A549 (cell line): ENCODE data around the gene PRKG1. TPM values are rescaled to one million over a fixed set of nuclear protein-coding genes. Genes with fewer than 3 reads are reported as not detected.

ENCODE experiments used
- ATAC-seq, 2 experiments: fragments of 200-7000 bp in 1 of 2; fragments of >200 bp in 1 of 2; cut with Nextera tagmentation in 1 of 2; cut with Tn5 transposase in 1 of 2; 3 replicates each; pipeline versions ENCODE4 v1.8.0 to v1.9.1; 2018 to 2020; ENCODE audit warnings: mild to moderate bottlenecking in 1 of 2, moderate library complexity in 1 of 2
- CTCF ChIA-PET: fragments of 300-600 bp; sonication (Branson Sonifier 250); formaldehyde crosslinking; extraction: SDS; loops from one replicate; lab custom pipeline; 2021; ENCODE audit warnings: antibody characterized with exemption, inconsistent platforms; lab: Yijun Ruan, JAX
- POLR2A ChIA-PET: fragments of 350-600 bp; formaldehyde crosslinking; extraction: SDS; loops from one replicate; lab custom pipeline; 2021; ENCODE audit warnings: antibody characterized with exemption, inconsistent platforms; lab: Yijun Ruan, JAX
- DNase-seq, 2 experiments: peaks; one replicate each; pipeline versions ENCODE4 v3.0.0 to v3.0.0-alpha.2; 2011 to 2016; ENCODE audit warnings: low read depth in 1 of 2, low spot score in 1 of 2
- FAIRE-seq: peaks from 2 replicates; lab custom pipeline; 2011; peaks lifted over from hg19 to GRCh38; lab: Jason Lieb, UNC
- H3K27ac ChIP-seq, 2 experiments: fragments of >200 bp; sonication (Bioruptor Twin); formaldehyde crosslinking; 3 replicates each; pipeline ENCODE4 v1.5.1; 2016 to 2017
- H3K4me1 ChIP-seq: fragments of >200 bp; sonication (Bioruptor Twin); formaldehyde crosslinking; 3 replicates; pipeline ENCODE4 v1.6.1; 2016
- H3K4me2 ChIP-seq: fragments of >200 bp; sonication (Bioruptor Twin); formaldehyde crosslinking; 3 replicates; pipeline ENCODE4 v1.6.1; 2016
- H3K4me3 ChIP-seq: fragments of >200 bp; sonication (Bioruptor Twin); formaldehyde crosslinking; 3 replicates; pipeline ENCODE4 v1.5.1; 2016
- H3K9me3 ChIP-seq: fragments of >200 bp; sonication (Bioruptor Twin); formaldehyde crosslinking; 3 replicates; pipeline ENCODE4 v1.6.1; 2016
- ATOH8 ChIP-seq: fragments of 250-450 bp; sonication (Bioruptor Pico); IDR thresholded peaks from 2 replicates; pipeline ENCODE4 v1.5.0; 2020; ENCODE audit warnings: low read depth, mild to moderate bottlenecking, moderate library complexity
- CBX2 ChIP-seq: fragments of 200-600 bp; sonication (generic); IDR thresholded peaks from 2 replicates; pipeline ENCODE4 v1.6.1; 2016; ENCODE audit warnings: low read depth, mild to moderate bottlenecking, borderline replicate concordance
- CBX8 ChIP-seq: fragments of 200-600 bp; sonication (generic); IDR thresholded peaks from 2 replicates; pipeline ENCODE4 v1.6.1; 2016
- CEBPB ChIP-seq, 2 experiments: fragments of >200 bp in 1 of 2; sonication (Bioruptor Twin) in 1 of 2; formaldehyde crosslinking in 1 of 2; IDR thresholded peaks; 2 replicates each; pipeline ENCODE4 v1.6.1; 2012 to 2016
- CTCF ChIP-seq: fragments of >200 bp; sonication (Bioruptor Twin); formaldehyde crosslinking; IDR thresholded peaks from 3 replicates; pipeline ENCODE4 v1.5.1; 2016
- EHF ChIP-seq: fragments of 250-450 bp; sonication (Bioruptor Pico); IDR thresholded peaks from 2 replicates; pipeline ENCODE4 v1.5.0; 2020; ENCODE audit warnings: mild to moderate bottlenecking
- EHMT2 ChIP-seq: fragments of 200-600 bp; sonication (generic); IDR thresholded peaks from 2 replicates; pipeline ENCODE4 v1.6.1; 2016; ENCODE audit warnings: antibody characterized with exemption, low read depth, mild to moderate bottlenecking, moderate library complexity
- FOSL2 ChIP-seq, 2 experiments: fragments of 450-650 bp in 1 of 2; fragments of >200 bp in 1 of 2; sonication (Bioruptor Twin) in 1 of 2; formaldehyde crosslinking; IDR thresholded peaks; 2 replicates each; pipeline versions ENCODE4 v1.5.0 to v1.6.1; 2016 to 2020; ENCODE audit warnings: mild to moderate bottlenecking in 1 of 2, moderate library complexity in 1 of 2
- FOXS1 ChIP-seq: fragments of 250-450 bp; sonication (Bioruptor Pico); IDR thresholded peaks from 2 replicates; pipeline ENCODE4 v1.5.0; 2020; ENCODE audit warnings: mild to moderate bottlenecking, moderate library complexity
- HDAC2 ChIP-seq: fragments of 200-600 bp; sonication (generic); IDR thresholded peaks from 2 replicates; pipeline ENCODE4 v1.6.1; 2016
- HES2 ChIP-seq: fragments of >200 bp; sonication (Bioruptor Twin); formaldehyde crosslinking; IDR thresholded peaks from 2 replicates; pipeline ENCODE4 v1.6.1; 2016
- HEYL ChIP-seq: fragments of 250-450 bp; sonication (Bioruptor Pico); IDR thresholded peaks from 2 replicates; pipeline ENCODE4 v1.8.0; 2021; ENCODE audit warnings: mild to moderate bottlenecking, moderate library complexity
- HOXB13 ChIP-seq: fragments of 250-450 bp; sonication (Bioruptor Pico); IDR thresholded peaks from 2 replicates; pipeline ENCODE4 v1.5.0; 2020; ENCODE audit warnings: low read depth, mild to moderate bottlenecking, moderate library complexity
- JUN ChIP-seq, 2 experiments: fragments of >200 bp; sonication (Bioruptor Twin); formaldehyde crosslinking; IDR thresholded peaks; 2 replicates in 1 of 2; 3 replicates in 1 of 2; pipeline ENCODE4 v1.6.1; 2016 to 2017
- KDM1A ChIP-seq: fragments of 200-600 bp; sonication (generic); IDR thresholded peaks from 2 replicates; pipeline ENCODE4 v1.6.1; 2016; ENCODE audit warnings: low read depth, mild to moderate bottlenecking
- MAX ChIP-seq: IDR thresholded peaks from 2 replicates; pipeline ENCODE4 v1.6.1; 2012
- MYC ChIP-seq: IDR thresholded peaks from 2 replicates; pipeline ENCODE4 v1.6.1; 2012; ENCODE audit warnings: mild to moderate bottlenecking, inconsistent platforms, low read length, improper control_type of control experiment, borderline replicate concordance
- NFE2L2 ChIP-seq: fragments of 150-350 bp; conservative IDR thresholded peaks from 2 replicates; pipeline ENCODE4 v1.6.1; 2014; ENCODE audit warnings: low read length
- NR3C1 ChIP-seq: fragments of >200 bp; sonication (Bioruptor Twin); formaldehyde crosslinking; IDR thresholded peaks from 3 replicates; pipeline ENCODE4 v1.6.1; 2017
- PHF8 ChIP-seq: fragments of 200-600 bp; sonication (generic); IDR thresholded peaks from 2 replicates; pipeline ENCODE4 v1.6.1; 2016; ENCODE audit warnings: low read depth, mild to moderate bottlenecking, antibody characterized with exemption, moderate library complexity, borderline replicate concordance
- POLR2AphosphoS2 ChIP-seq: conservative IDR thresholded peaks from 2 replicates; pipeline ENCODE4 v1.6.1; 2012; ENCODE audit warnings: low read length, improper control_type of control experiment, inconsistent platforms
- RARB ChIP-seq: fragments of 250-450 bp; sonication (Bioruptor Pico); IDR thresholded peaks from 2 replicates; pipeline ENCODE4 v1.8.0; 2021; ENCODE audit warnings: mild to moderate bottlenecking, moderate library complexity
- REST ChIP-seq: fragments of 200-600 bp; sonication (generic); IDR thresholded peaks from 2 replicates; pipeline ENCODE4 v1.6.1; 2016; ENCODE audit warnings: antibody characterized with exemption, mild to moderate bottlenecking, moderate library complexity
- RNF2 ChIP-seq: fragments of 200-600 bp; sonication (generic); IDR thresholded peaks from 2 replicates; pipeline ENCODE4 v1.6.1; 2016; ENCODE audit warnings: low read depth, mild to moderate bottlenecking, antibody characterized with exemption, moderate library complexity, borderline replicate concordance
- SMC3 ChIP-seq: fragments of >200 bp; sonication (Bioruptor Twin); formaldehyde crosslinking; IDR thresholded peaks from 3 replicates; pipeline ENCODE4 v1.6.1; 2018; ENCODE audit warnings: inconsistent platforms
- TFCP2L1 ChIP-seq: fragments of 250-450 bp; sonication (Bioruptor Pico); IDR thresholded peaks from 2 replicates; pipeline ENCODE4 v1.5.0; 2021; ENCODE audit warnings: mild to moderate bottlenecking
- TP53 ChIP-seq: fragments of 250-450 bp; sonication (Bioruptor Pico); IDR thresholded peaks from 2 replicates; pipeline ENCODE4 v1.5.0; 2021; ENCODE audit warnings: mild to moderate bottlenecking, moderate library complexity
- ZNF302 ChIP-seq: fragments of 250-450 bp; sonication (Bioruptor Pico); IDR thresholded peaks from 2 replicates; pipeline ENCODE4 v1.9.0; 2021; ENCODE audit warnings: inconsistent platforms, mild to moderate bottlenecking, moderate library complexity
- ZSCAN20 ChIP-seq: fragments of 250-450 bp; sonication (Bioruptor Pico); IDR thresholded peaks from 2 replicates; pipeline ENCODE4 v1.8.0; 2022; ENCODE audit warnings: mild to moderate bottlenecking, moderate library complexity
- WGBS: methylation state at CpG from one replicate; pipeline ENCODE4 v1.1.6; 2017; ENCODE audit errors: missing lambda C conversion rate; 5-methylcytosine and 5-hydroxymethylcytosine counted together
- polyA plus RNA-seq, 4 experiments: library from polyadenylated mRNA; depleted of rRNA in 3 of 4; stranded (reverse); fragments of >200 nt; fragmentation: RNase III in 1 of 4; extraction: RNeasy Plus Mini Kit Qiagen cat#74134 plus additional on column Dnase treatment in 1 of 4; gene quantifications; 2 replicates in 3 of 4; 3 replicates in 1 of 4; pipeline ENCODE4 v1.2.3, GENCODE V29; 2011 to 2017

PRKG1 gene
- polyA plus RNA-seq, 2 of the 4 experiments (the other 2 are of a cell fraction): not detected

GRCh38 chr10:51433949-51434475, 359.7 kb downstream of the PRKG1 start (continued):
- TF ChIP-seq RNF2: no peak

GRCh38 chr10:51436805-51437204, 362.5 kb downstream of the PRKG1 start:
- no peak for DNase-seq
- CTCF ChIA-PET: interaction anchor here (0.6 kb wide), 1 partner anchor 631 kb away, joined by 6 read pairs; no protein-coding TSS in a partner anchor
- Histone ChIP-seq H3K9me3 (no peaks in the 10 kb centered on the region), H3K27ac (no peak overlapping the region), H3K4me3 (no peak overlapping the region), H3K4me2 (no peak overlapping the region), H3K4me1 (no peaks in the 10 kb centered on the region)
- FAIRE-seq: no peak
- 33% methylated on average over 4 of the region's 4 CpGs for WGBS
- POLR2A ChIA-PET: no interaction called here
- ATAC-seq: no peak
- TF ChIP-seq CEBPB (IDR thresholded peaks at IDR 0.05) (no peak), ATOH8 (CRISPR knock-in tag) (no peak), ZNF302 (CRISPR knock-in tag) (no peak), ZSCAN20 (no peak), NFE2L2 (no peak), KDM1A (no peak), SMC3 (no peak), CBX2 (no peak), CBX8 (no peak), HES2 (no peak), FOSL2 (IDR thresholded peaks at IDR 0.05) (no peak), FOSL2 (CRISPR knock-in tag; IDR thresholded peaks at IDR 0.05) (no peak), TP53 (CRISPR knock-in tag) (no peak)

- ChIA-PET CTCF (no interaction called here), POLR2A (no interaction called here)
- Histone ChIP-seq H3K27ac (no peak overlapping the region), H3K4me2 (no peak overlapping the region), H3K9me3 (no peaks in the 10 kb centered on the region), H3K4me1 (no peaks in the 10 kb centered on the region), H3K4me3 (no peak overlapping the region)
- DNase-seq (no peak), FAIRE-seq (no peak), ATAC-seq (no peak)
- TF ChIP-seq FOSL2 (IDR thresholded peaks at IDR 0.05) (no peak), FOSL2 (CRISPR knock-in tag; IDR thresholded peaks at IDR 0.05) (no peak), POLR2AphosphoS2 (no peak), CBX8 (no peak), EHMT2 (no peak), PHF8 (no peak), JUN (IDR thresholded peaks at IDR 0.05) (no peak), RARB (CRISPR knock-in tag) (no peak), CTCF (no peak), KDM1A (no peak), HEYL (CRISPR knock-in tag) (no peak), HDAC2 (no peak), NR3C1 (no peak), FOXS1 (no peak), CBX2 (no peak), MAX (no peak), REST (no peak), TFCP2L1 (CRISPR knock-in tag) (no peak), MYC (no peak), HOXB13 (CRISPR knock-in tag) (no peak), EHF (CRISPR knock-in tag) (no peak)
- 3% methylated on average over 1 of the region's 1 CpG for WGBS
Observed at GRCh38 chr10:51439645-51440044, 365.4 kb downstream of the PRKG1 start.
